Activated CD8-positive, alpha-beta memory T cell treated with anti-CD3 and anti-CD28 coated beads for 36 hours (primary cell): Measurements from ENCODE around the gene FGF8. TPM values are rescaled to one million over a fixed set of nuclear protein-coding genes. Genes with fewer than 3 reads are reported as not detected.
"Not testable (repeated sequence)": the region's sequence is repeated elsewhere in the genome, so short reads cannot be mapped to it uniquely, and the experiment has no call there.

Source experiments
- CTCF ChIA-PET: fragments of 350-600 bp; sonication (Branson Sonifier 250); formaldehyde crosslinking; loops from one replicate; lab custom pipeline; 2021; ENCODE audit warnings: antibody characterized with exemption; lab: Charles Lee
- POLR2A ChIA-PET: fragments of 350-600 bp; sonication (Branson Sonifier 250); formaldehyde crosslinking; loops from one replicate; lab custom pipeline; 2021; ENCODE audit warnings: antibody characterized with exemption; lab: Charles Lee
- total RNA-seq, 2 experiments: library from RNA; stranded (reverse); gene quantifications; one replicate each; pipeline ENCODE4 v1.2.3, GENCODE V29; 2021

The FGF8 gene
- not detected for total RNA-seq

GRCh38 chr10:101775273-101776160 is at the start of gene FGF8:
Gene FGF8 (minus strand): TSS chr10:101776114. CDS start chr10:101775900, 214 bp downstream.
- ChIA-PET POLR2A (interaction anchor here (0.5 kb wide), 1 partner anchor 41 kb away, joined by 4 read pairs; no protein-coding TSS in a partner anchor), CTCF (interaction anchor here (1.0 to 1.4 kb wide), 2 partner anchors 15 to 173 kb away, joined by 3 to 5 read pairs; no protein-coding TSS in a partner anchor)

- ChIA-PET POLR2A (no interaction called here), CTCF (interaction anchor here (0.9 kb wide), 1 partner anchor 16 kb away, joined by 3 read pairs; no protein-coding TSS in a partner anchor)
Observed at GRCh38 chr10:101824736-101825135, 48.8 kb upstream of the FGF8 start.

- POLR2A ChIA-PET = interaction anchor here (0.6 to 2.5 kb wide), 9 partner anchors 9 to 295 kb away, joined by 3 to 20 read pairs (median 6); partner anchors contain the start of genes ARMH3 and NPM3
- CTCF ChIA-PET = interaction anchor here (0.6 to 2.9 kb wide), 9 partner anchors 9 to 778 kb away, joined by 3 to 12 read pairs (median 3); partner anchors contain the start of gene NPM3
Observed at GRCh38 chr10:101818872-101819633, 43.1 kb upstream of the FGF8 start.

DNA sequence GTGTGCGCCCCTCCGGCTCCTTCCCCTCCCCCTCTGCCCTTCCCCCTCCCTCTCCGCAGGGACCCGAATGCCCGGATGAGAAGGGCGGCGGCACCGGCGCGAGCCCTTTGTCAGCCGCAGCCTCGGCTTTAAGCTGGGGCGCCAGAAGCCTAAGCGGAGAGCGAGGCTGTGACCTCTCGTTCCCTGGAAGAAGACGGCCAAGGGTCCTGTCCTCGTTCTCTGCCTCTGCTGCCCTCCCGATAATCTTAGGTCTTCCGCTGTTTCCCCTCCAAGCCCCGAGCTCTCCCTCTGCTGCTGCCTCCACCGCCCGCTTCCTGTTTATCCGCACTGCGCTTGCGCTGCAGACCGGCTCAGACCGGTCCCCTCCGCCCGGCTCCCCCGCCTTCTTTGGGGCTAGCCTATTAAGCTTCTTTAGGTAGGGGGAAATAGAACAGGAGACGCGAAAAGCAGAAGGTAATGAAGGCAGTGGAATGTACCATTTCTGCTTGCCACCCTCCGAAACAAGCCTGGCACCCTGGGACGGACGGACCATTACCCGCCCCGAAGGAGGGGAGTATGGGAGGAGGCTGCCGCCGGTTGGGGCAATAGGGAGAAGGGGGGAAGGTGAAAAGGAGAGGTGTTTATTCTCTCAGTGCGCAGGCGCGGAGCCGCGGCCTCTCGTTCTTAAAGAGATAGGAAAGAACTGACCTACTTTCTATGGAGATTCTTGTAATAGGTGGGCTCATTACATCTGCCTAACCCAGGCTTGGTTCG is 42.4 kb upstream of the FGF8 start, which contains the start of gene OGA:
TSS of gene OGA (minus strand) at position 326 of the 753 bp plus-strand sequence. CDS start 422 bp downstream, outside the sequence.
- ChIA-PET POLR2A (interaction anchor here (0.6 to 2.5 kb wide), 10 partner anchors 10 to 296 kb away, joined by 3 to 20 read pairs (median 6); partner anchors contain the start of genes ARMH3 and NPM3), CTCF (interaction anchor here (0.5 to 2.9 kb wide), 9 partner anchors 11 to 1669 kb away, joined by 3 to 12 read pairs (median 3); partner anchors contain the start of gene NPM3)

DNA sequence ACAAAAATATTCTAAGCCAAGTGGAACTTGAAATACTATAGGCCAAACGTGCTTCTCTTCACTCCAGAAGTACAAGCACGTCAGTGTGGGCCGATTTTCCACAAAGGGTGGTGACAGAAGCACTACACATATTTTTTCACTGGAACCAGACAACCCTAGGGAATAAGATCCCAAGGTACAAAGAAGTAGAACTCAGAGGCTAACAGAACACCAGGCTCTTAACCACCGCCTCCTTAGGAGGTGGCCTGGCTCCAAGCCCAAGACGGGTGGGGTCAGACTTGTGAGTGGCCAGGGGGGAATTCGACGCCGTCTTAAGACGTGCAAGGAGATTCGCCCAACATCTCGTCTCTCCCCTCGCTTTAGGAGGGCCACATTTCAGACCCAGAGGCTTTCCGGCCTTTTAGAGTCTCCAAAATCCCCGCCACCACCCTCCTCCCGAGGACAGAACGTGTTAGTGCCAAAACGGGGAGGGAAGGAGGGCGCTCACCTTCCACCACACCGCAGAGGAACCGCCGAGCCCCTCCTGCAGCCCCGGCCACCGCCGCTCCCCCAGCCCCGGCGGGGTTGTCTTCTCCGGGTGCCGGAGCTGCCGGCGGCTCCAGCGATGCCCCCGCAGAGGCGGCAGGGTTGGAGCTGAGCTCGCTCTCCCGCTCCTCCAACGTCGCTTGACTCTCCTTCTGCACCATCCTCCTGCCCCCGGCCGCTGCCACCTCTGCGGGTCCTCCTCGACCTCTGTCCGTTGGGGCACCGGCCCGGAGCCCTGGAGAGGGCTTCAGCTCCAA is 41.6 kb upstream of the FGF8 start:
- ChIA-PET CTCF (interaction anchor here (0.5 to 2.9 kb wide), 5 partner anchors 12 to 1668 kb away, joined by 3 to 12 read pairs (median 5); no protein-coding TSS in a partner anchor), POLR2A (interaction anchor here (0.6 to 2.5 kb wide), 13 partner anchors 9 to 859 kb away, joined by 3 to 20 read pairs (median 6); partner anchors contain the start of genes ARMH3 and NPM3)

- POLR2A ChIA-PET = interaction anchor here (0.6 to 0.7 kb wide), 4 partner anchors 18 to 480 kb away, joined by 3 to 6 read pairs (median 4); no protein-coding TSS in a partner anchor
- CTCF ChIA-PET = no interaction called here
Observed at GRCh38 chr10:101816913-101817336, 41.0 kb upstream of the FGF8 start.

GRCh38 chr10:101816376-101816775 is 40.5 kb upstream of the FGF8 start:
- ChIA-PET CTCF (interaction anchor here (0.7 to 1.0 kb wide), 2 partner anchors 35 to 191 kb away, joined by 4 to 6 read pairs; no protein-coding TSS in a partner anchor), POLR2A (interaction anchor here (0.7 kb wide), 1 partner anchor 41 kb away, joined by 4 read pairs; no protein-coding TSS in a partner anchor)

GRCh38 chr10:101814466-101815071 is 38.7 kb upstream of the FGF8 start:
- ChIA-PET POLR2A (interaction anchor here (0.6 kb wide), 1 partner anchor 18 kb away, joined by 6 read pairs; no protein-coding TSS in a partner anchor), CTCF (interaction anchor here (0.6 kb wide), 2 partner anchors 26 to 41 kb away, joined by 3 read pairs; no protein-coding TSS in a partner anchor)

- ChIA-PET CTCF (interaction anchor here (2.2 kb wide), 1 partner anchor 30 kb away, joined by 8 read pairs; the partner anchor contains the start of gene KCNIP2), POLR2A (no interaction called here)
Observed at GRCh38 chr10:101812606-101813005, 36.7 kb upstream of the FGF8 start.

DNA sequence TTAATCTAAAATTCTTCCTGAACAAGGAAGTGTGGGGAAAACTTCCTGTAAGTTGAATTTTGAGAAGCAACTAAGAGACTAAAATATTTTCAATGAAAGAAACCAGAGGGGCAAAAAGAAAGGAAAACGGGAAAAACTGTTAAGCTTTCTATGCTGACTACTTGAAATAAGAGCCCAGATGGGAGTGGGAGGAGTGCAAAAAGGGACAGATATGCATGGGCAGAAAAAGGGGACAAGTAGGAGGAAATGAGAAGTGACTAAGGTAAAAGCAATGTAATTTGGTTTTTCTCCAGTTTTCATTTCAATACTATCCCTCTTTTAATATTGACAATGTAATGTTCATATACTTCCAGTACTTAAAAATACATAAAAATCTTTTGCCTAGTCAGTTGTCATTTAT is 31.2 kb upstream of the FGF8 start:
- ChIA-PET CTCF (no interaction called here), POLR2A (no interaction called here)

DNA sequence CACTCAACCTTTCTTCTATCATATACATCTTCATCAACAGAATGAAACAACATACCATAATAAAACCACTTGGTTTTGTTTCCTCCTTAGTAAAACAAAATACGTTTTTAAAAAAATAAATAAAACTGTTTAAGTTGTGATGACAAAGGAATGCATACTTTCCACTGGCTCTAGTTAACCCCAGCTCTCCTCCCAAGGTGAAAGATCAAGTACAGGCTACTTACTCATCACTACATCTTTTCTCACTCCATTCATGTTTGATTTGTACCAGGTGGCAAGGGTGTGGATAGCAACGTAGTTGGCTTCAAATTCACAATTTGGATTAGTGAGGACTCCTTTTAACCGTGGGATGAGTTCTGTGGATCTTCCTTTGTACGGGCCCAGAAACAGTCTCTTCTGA is 27.6 kb upstream of the FGF8 start:
- ChIA-PET POLR2A (interaction anchor here (0.6 kb wide), 2 partner anchors 12 to 217 kb away, joined by 4 to 5 read pairs; no protein-coding TSS in a partner anchor), CTCF (interaction anchor here (1.4 kb wide), 1 partner anchor 20 kb away, joined by 3 read pairs; no protein-coding TSS in a partner anchor)

GRCh38 chr10:101797403-101798059 is 21.6 kb upstream of the FGF8 start:
- ChIA-PET CTCF (interaction anchor here (0.7 to 2.6 kb wide), 3 partner anchors 15 to 107 kb away, joined by 3 to 10 read pairs (median 3); partner anchors contain the start of gene NPM3), POLR2A (interaction anchor here (0.6 kb wide), 1 partner anchor 17 kb away, joined by 6 read pairs; no protein-coding TSS in a partner anchor)

- POLR2A ChIA-PET = no interaction called here
- CTCF ChIA-PET = interaction anchor here (1.3 kb wide), 1 partner anchor 12 kb away, joined by 4 read pairs; no protein-coding TSS in a partner anchor
Observed at GRCh38 chr10:101793526-101793925, 17.6 kb upstream of the FGF8 start.

GRCh38 chr10:101789686-101790085 is 13.8 kb upstream of the FGF8 start:
- ChIA-PET POLR2A (no interaction called here), CTCF (interaction anchor here (0.9 to 1.2 kb wide), 2 partner anchors 15 to 159 kb away, joined by 3 to 5 read pairs; no protein-coding TSS in a partner anchor)

GRCh38 chr10:101789231-101789630 is 13.3 kb upstream of the FGF8 start:
- POLR2A ChIA-PET = not testable (repeated sequence)
- CTCF ChIA-PET = interaction anchor here (1.2 kb wide), 1 partner anchor 158 kb away, joined by 5 read pairs; no protein-coding TSS in a partner anchor
